GM12874 (cell line): Measurements from ENCODE around the gene ABCC3.

Experiments used
- TF ChIP-seq, protein P1 (sequence below): IDR thresholded peaks from 2 replicates; pipeline ENCODE4 v1.5.1; 2011; ENCODE audit warnings: low read depth, mild to moderate bottlenecking, control low read depth, low read length, moderate library complexity; ENCODE audit not compliant: insufficient read depth

The ABCC3 gene

DNA sequence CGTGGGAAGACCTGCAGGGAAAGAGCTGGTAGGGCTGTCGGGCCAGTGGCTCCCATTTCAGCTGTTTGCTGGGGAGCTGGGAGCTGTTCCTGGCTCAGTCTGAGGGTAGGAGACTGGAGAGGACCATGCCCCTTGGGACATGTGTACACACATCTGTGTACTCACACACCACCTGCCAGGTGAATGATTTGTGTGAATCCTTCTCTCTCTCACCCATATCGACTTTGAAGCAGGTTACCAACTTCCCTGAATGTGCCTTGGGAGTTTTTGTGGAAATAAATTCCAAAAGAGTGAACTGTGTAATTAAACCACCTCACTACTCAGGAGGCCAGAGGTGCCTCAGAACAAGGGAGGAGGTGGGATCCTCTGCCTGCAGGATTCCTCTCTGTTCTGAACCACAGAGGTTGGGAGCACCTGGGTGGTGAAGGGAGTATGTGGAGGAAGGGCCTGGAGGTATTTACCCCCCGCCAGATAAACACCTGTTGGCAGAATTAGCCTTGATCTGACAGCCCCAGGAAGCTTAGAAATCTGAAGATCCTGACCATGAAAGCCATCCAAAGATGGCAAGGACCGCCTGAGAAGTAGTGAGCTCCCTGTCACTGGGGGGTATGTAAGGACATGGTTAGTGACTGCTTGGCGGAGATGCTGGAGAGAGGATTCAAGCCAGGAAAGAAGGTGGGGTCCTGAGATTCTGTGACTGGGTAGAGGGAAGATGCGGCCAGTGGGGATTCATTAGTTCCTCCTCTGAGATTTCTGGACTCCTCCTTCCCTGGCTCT lies 3.3 kb downstream of the ABCC3 start:
- TF ChIP-seq, protein P1, sequence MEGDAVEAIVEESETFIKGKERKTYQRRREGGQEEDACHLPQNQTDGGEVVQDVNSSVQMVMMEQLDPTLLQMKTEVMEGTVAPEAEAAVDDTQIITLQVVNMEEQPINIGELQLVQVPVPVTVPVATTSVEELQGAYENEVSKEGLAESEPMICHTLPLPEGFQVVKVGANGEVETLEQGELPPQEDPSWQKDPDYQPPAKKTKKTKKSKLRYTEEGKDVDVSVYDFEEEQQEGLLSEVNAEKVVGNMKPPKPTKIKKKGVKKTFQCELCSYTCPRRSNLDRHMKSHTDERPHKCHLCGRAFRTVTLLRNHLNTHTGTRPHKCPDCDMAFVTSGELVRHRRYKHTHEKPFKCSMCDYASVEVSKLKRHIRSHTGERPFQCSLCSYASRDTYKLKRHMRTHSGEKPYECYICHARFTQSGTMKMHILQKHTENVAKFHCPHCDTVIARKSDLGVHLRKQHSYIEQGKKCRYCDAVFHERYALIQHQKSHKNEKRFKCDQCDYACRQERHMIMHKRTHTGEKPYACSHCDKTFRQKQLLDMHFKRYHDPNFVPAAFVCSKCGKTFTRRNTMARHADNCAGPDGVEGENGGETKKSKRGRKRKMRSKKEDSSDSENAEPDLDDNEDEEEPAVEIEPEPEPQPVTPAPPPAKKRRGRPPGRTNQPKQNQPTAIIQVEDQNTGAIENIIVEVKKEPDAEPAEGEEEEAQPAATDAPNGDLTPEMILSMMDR, result no peak

DNA sequence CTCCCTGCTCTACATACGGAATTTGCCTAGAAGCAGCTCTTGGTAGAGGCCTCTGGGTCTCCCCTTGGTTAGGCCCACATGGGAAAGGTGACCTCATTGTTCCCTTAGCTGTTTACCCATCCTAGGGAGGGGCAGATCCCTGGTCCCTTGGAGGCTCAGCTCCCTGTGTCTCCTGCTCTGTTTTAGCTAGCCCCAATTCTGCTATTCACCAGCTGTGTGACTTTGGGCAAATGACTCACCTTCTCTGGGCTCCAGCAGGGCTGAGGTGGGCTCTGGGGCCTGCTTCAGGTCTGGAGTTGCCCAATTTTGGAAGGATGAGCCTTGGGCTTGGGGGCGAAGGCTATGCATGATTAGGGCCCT lies 3.9 kb downstream of the ABCC3 start:
- TF ChIP-seq, protein P1, result no peak

DNA sequence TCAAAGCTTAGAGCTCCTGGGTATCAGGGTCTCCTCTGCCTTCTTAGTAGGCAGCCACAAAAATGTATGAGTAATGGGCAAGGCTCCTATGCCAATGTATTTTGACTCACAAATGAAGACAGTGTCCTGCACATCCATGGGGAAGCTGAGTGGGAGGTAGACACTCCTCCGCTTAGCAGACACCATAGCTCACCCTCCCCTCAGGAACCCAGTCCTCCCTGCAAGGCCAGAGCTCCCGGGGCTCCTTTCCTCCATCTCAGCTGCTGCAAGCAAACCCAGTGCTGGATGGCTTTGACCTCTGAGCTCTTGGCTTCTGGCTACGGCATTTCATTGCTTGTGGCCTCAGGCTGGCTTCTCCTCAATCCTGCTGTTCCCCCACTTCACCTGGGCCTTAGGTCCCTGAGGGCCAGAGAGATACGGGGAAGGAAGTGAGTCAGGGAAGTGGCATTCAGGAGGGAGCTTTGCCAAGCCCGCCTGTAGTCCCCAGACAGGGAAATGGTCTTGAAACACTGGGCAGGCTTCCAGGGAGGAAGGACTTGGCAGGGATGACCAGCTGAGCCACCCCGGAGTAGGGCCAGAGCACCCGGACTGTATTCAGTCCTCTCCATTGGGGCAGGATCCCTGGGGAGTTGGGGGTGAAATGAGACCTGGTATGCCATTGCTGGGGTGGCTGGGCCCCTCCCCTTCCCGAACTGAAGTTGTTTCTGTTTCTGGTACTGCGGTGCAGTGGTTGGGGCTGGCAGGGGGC lies 4.5 kb downstream of the ABCC3 start:
- TF ChIP-seq, protein P1, result no peak

DNA sequence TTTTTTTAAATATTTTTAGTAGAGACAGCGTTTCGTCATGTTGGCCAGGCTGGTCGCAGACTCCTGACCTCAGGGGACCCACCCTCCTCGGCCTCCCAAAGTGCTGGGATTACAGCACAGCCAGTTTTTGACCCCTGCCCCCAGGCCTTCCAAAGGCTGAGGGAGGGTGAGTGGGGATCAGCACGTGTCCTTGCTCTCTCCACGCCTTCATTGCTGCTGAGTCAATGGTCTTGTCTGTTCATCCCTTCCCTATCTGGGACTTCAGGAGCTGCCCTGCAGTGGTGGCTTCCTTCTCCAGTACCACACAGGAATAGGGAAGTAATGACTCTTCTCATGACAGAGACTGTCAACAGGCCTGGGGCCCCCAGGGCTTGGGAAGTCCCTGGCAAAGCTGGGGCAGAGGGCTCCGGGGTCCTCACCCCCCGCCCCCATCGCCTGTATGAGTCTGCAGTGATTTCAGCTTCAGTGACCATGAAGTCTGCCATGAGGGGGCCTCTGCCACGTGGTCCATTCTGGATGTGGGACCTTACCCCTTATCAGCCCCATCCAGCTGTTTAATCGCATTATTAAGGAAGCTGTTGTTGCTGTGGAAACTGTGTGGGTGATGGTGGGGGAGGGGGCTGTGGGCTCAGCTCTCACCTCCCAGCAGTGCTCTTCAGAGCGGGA lies 6.1 kb downstream of the ABCC3 start:
- TF ChIP-seq, protein P1, result no peak

DNA sequence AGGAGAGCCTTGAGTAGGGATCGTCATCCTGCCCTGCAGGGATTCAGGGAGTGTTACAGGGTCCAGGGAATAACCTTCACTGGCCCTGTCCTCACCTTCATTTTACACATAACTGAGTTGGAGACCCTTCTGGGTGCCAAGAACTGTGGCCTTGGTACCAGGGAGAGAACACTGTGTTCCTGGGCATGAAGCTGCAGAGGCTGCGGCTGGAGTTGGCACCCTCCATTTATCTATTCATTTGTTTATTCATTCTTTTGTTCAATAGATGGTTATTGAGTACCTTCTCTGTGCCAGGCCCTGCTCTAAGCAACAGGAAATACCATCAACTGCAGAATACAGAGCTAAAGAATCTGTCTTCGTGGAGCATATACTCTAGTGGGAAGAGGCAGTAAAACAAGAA lies 6.7 kb downstream of the ABCC3 start:
- TF ChIP-seq, protein P1, result no peak

DNA sequence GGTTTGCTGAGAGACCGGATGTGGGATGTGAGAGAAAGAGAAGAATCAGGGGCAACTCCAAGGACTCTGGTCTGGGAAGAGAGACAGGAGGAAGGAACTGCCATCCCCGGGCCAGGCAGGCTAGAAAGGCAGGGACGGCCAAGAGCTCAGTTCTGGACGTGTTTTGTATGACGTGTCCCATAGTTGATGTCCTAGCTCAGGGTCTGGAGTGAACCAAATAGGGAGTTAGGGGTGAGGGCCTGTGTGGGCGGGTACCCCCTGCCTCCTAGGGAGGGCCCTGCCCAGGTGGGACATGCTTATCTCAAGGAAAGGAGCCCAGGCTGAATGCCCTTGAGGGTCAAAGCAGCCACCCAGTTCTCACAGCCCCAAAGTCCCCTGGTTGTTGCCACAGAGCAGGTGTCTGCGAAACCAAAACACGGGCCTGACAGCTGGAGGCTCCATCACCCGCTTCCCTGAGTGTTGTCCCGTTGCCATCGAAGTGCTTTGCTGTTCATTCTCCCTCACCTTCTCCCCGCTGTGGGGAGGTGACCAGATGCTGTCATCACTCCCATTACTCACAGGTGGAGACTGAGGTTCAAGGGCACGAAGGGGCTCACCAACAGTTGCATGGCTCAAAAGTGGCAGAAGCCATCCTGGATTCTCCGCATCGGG lies 7.5 kb downstream of the ABCC3 start:
- TF ChIP-seq, protein P1, result no peak
